Measurements from ENCODE around the gene KRTAP8-1. TPM values are rescaled to one million over a fixed set of nuclear protein-coding genes. Genes with fewer than 3 reads are reported as not detected.

Gene KRTAP8-1
- total and polyA plus RNA-seq, 5 experiments from 2014 or later, result not detected

- DNase-seq, result no peak
- H3K4me3 Mint-ChIP-seq, result no peak overlapping the region
- POLR2A ChIA-PET, result no interaction called here
- H3K4me1 Mint-ChIP-seq, result no peaks in the 10 kb centered on the region
- no peak overlapping the region for H3K27ac Mint-ChIP-seq
- peaks cover under 1 to 12% (median 3%) of the 10 kb centered on the region in 5 donors for H3K27me3 Mint-ChIP-seq
- no peak for ATAC-seq
- H3K36me3 Mint-ChIP-seq, result no peaks in the 10 kb centered on the region
- peaks cover 0 to 13% (median 0%) of the 10 kb centered on the region in 9 donors for H3K9me3 Mint-ChIP-seq
Observed at GRCh38 chr21:30769724-30770431, 43.2 kb downstream of the KRTAP8-1 start.

Other genes with a start within 250 kb of the KRTAP8-1 start
- gene KRTAP22-2, start 222.9 kb downstream of the KRTAP8-1 start, total RNA-seq, result not detected
- gene KRTAP22-2, start 222.9 kb downstream of the KRTAP8-1 start, polyA plus RNA-seq, result not detected
- gene KRTAP6-3, start 220.8 kb downstream of the KRTAP8-1 start, total RNA-seq, result not detected
- not detected for gene KRTAP6-3, start 220.8 kb downstream of the KRTAP8-1 start, polyA plus RNA-seq
- gene KRTAP6-2, start 214.4 kb downstream of the KRTAP8-1 start, total RNA-seq, result not detected
- not detected for gene KRTAP6-2, start 214.4 kb downstream of the KRTAP8-1 start, polyA plus RNA-seq
- not detected for gene KRTAP22-1, start 212.2 kb downstream of the KRTAP8-1 start, total RNA-seq
- not detected for gene KRTAP22-1, start 212.2 kb downstream of the KRTAP8-1 start, polyA plus RNA-seq
- not detected for gene KRTAP6-1, start 199.3 kb downstream of the KRTAP8-1 start, total RNA-seq
- gene KRTAP6-1, start 199.3 kb downstream of the KRTAP8-1 start, polyA plus RNA-seq, result not detected
- not detected for gene KRTAP20-1, start 196.8 kb downstream of the KRTAP8-1 start, total RNA-seq
- gene KRTAP20-1, start 196.8 kb downstream of the KRTAP8-1 start, polyA plus RNA-seq, result not detected
- gene KRTAP20-4, start 192.6 kb downstream of the KRTAP8-1 start, total RNA-seq, result not detected
- not detected for gene KRTAP20-4, start 192.6 kb downstream of the KRTAP8-1 start, polyA plus RNA-seq
- not detected for gene KRTAP20-2, start 178.1 kb downstream of the KRTAP8-1 start, total RNA-seq
- gene KRTAP20-2, start 178.1 kb downstream of the KRTAP8-1 start, polyA plus RNA-seq, result not detected
- gene KRTAP20-3, start 170.4 kb downstream of the KRTAP8-1 start, total RNA-seq, result not detected
- not detected for gene KRTAP20-3, start 170.4 kb downstream of the KRTAP8-1 start, polyA plus RNA-seq
- gene KRTAP21-3, start 94.5 kb downstream of the KRTAP8-1 start, total RNA-seq, result not detected
- not detected for gene KRTAP21-3, start 94.5 kb downstream of the KRTAP8-1 start, polyA plus RNA-seq
- not detected for gene KRTAP21-2, start 66.0 kb downstream of the KRTAP8-1 start, total RNA-seq
- gene KRTAP21-2, start 66.0 kb downstream of the KRTAP8-1 start, polyA plus RNA-seq, result not detected
- not detected for gene KRTAP21-1, start 57.8 kb downstream of the KRTAP8-1 start, total RNA-seq
- gene KRTAP21-1, start 57.8 kb downstream of the KRTAP8-1 start, polyA plus RNA-seq, result not detected
- not detected for gene KRTAP7-1, start 16.5 kb upstream of the KRTAP8-1 start, total RNA-seq
- not detected for gene KRTAP7-1, start 16.5 kb upstream of the KRTAP8-1 start, polyA plus RNA-seq
- not detected for gene KRTAP11-1, start 68.3 kb upstream of the KRTAP8-1 start, total RNA-seq
- gene KRTAP11-1, start 68.3 kb upstream of the KRTAP8-1 start, polyA plus RNA-seq, result not detected
- gene KRTAP19-8, start 225.2 kb upstream of the KRTAP8-1 start, total RNA-seq, result not detected
- gene KRTAP19-8, start 225.2 kb upstream of the KRTAP8-1 start, polyA plus RNA-seq, result not detected